Astrocyte (in vitro differentiated cells and primary cell): ENCODE results near the gene ATG12.

Source experiments
- CTCF ChIP-seq: IDR thresholded peaks from 2 replicates; pipeline ENCODE4 v1.5.1; 2011; ENCODE audit warnings: low read depth, mild to moderate bottlenecking, inconsistent platforms, low read length, moderate library complexity; ENCODE audit not compliant: insufficient read depth
- EZH2 ChIP-seq: IDR thresholded peaks from 2 replicates; pipeline ENCODE4 v1.6.1; 2012; ENCODE audit warnings: mild to moderate bottlenecking, low read length, inconsistent platforms; ENCODE audit not compliant: insufficient read depth

GRCh38 chr5:115800108-115800507 lies 41.3 kb downstream of the ATG12 start:
- TF ChIP-seq EZH2, result no peak
- no peak for TF ChIP-seq CTCF
